WTC11 (cell line): ENCODE data around the gene OCA2.

Experiments
- ATF1 ChIP-seq: sonication (generic); formaldehyde crosslinking; IDR thresholded peaks from 2 replicates; pipeline ENCODE4 v1.8.1; 2023; ENCODE audit warnings: mild to moderate bottlenecking, moderate library complexity, missing genetic modification reagents
- ESRRA ChIP-seq: sonication (generic); formaldehyde crosslinking; IDR thresholded peaks from 2 replicates; pipeline ENCODE4 v1.8.1; 2022; ENCODE audit warnings: mild to moderate bottlenecking, missing genetic modification reagents, borderline replicate concordance
- TF ChIP-seq, protein P1 (sequence below): fragments of 250-450 bp; sonication (Bioruptor Pico); IDR thresholded peaks from 2 replicates; pipeline ENCODE4 v2.1.2; 2022; ENCODE audit warnings: mild to moderate bottlenecking, moderate library complexity
- TF ChIP-seq, protein P2 (sequence below): fragments of 200-600 bp; IDR thresholded peaks from 2 replicates; pipeline ENCODE4 v1.8.0; 2022; ENCODE audit warnings: antibody characterized with exemption

DNA sequence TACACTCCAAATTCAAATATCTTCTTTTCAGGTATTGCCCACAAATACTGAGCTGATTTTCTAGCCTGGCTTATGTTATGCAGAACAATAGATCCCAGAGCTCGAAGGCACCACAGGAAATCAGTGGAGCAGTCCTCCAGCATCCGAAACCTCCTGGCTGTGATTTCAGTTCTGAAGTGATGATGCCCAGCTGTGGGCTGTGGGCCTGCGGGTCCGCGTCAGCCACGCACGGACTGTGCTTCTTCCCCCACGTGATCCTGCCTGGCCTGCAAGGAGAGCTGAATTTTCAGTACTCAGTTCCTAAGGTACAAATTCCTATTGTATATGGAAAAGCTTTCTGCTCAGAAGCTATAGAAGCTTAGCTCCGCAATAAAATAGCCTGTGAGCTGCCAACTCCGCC is 96.2 kb downstream of the OCA2 start:
- TF ChIP-seq, protein P1, sequence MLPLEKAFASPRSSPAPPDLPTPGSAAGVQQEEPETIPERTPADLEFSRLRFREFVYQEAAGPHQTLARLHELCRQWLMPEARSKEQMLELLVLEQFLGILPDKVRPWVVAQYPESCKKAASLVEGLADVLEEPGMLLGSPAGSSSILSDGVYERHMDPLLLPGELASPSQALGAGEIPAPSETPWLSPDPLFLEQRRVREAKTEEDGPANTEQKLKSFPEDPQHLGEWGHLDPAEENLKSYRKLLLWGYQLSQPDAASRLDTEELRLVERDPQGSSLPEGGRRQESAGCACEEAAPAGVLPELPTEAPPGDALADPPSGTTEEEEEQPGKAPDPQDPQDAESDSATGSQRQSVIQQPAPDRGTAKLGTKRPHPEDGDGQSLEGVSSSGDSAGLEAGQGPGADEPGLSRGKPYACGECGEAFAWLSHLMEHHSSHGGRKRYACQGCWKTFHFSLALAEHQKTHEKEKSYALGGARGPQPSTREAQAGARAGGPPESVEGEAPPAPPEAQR (CRISPR knock-in tag) = no peak
- TF ChIP-seq ESRRA (no peak), ATF1 (no peak)
- TF ChIP-seq, protein P2, sequence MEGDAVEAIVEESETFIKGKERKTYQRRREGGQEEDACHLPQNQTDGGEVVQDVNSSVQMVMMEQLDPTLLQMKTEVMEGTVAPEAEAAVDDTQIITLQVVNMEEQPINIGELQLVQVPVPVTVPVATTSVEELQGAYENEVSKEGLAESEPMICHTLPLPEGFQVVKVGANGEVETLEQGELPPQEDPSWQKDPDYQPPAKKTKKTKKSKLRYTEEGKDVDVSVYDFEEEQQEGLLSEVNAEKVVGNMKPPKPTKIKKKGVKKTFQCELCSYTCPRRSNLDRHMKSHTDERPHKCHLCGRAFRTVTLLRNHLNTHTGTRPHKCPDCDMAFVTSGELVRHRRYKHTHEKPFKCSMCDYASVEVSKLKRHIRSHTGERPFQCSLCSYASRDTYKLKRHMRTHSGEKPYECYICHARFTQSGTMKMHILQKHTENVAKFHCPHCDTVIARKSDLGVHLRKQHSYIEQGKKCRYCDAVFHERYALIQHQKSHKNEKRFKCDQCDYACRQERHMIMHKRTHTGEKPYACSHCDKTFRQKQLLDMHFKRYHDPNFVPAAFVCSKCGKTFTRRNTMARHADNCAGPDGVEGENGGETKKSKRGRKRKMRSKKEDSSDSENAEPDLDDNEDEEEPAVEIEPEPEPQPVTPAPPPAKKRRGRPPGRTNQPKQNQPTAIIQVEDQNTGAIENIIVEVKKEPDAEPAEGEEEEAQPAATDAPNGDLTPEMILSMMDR = no peak
